ENCODE results near the gene PTEN.
"Not testable (repeated sequence)": the region's sequence is repeated elsewhere in the genome, so short reads cannot be mapped to it uniquely, and the experiment has no call there.

- TF ChIP-seq, protein P1, sequence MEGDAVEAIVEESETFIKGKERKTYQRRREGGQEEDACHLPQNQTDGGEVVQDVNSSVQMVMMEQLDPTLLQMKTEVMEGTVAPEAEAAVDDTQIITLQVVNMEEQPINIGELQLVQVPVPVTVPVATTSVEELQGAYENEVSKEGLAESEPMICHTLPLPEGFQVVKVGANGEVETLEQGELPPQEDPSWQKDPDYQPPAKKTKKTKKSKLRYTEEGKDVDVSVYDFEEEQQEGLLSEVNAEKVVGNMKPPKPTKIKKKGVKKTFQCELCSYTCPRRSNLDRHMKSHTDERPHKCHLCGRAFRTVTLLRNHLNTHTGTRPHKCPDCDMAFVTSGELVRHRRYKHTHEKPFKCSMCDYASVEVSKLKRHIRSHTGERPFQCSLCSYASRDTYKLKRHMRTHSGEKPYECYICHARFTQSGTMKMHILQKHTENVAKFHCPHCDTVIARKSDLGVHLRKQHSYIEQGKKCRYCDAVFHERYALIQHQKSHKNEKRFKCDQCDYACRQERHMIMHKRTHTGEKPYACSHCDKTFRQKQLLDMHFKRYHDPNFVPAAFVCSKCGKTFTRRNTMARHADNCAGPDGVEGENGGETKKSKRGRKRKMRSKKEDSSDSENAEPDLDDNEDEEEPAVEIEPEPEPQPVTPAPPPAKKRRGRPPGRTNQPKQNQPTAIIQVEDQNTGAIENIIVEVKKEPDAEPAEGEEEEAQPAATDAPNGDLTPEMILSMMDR (IDR thresholded peaks at IDR 0.05), result not testable (repeated sequence)
- TF ChIP-seq POLR2AphosphoS5 (IDR thresholded peaks at IDR 0.05); EP300 (IDR thresholded peaks at IDR 0.05; ENCODE audit: low read depth): not testable (repeated sequence)
These were observed 8.2 kb upstream of the PTEN start for GRCh38 chr10:87855247-87855646.
